ENCODE results near the gene MCUR1.
"Not testable (repeated sequence)": the region's sequence is repeated elsewhere in the genome, so short reads cannot be mapped to it uniquely, and the experiment has no call there.

The MCUR1 gene

GRCh38 chr6:13772358-13773030 is 41.9 kb downstream of the MCUR1 start:
- not testable (repeated sequence) for FAIRE-seq

DNA sequence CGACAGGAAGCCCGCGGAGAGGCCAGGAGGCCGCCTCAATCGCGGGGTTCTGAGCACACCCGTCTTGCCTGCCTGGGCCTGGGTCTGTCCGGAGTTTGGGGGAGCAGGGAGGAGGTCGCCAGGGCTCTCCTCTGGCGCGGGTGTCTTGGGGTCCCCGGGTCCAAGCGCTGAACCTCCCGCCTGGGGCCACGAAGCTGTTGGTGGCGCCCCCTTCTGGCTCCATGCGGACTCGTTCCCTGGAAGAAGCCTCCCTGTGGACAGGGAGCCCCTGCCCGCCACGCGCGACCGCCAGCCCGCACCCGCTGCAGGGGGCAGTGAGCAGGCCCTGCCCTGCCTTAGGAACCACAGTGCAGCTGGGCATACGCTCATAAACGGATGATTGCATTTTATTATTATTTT is 44.7 kb downstream of the MCUR1 start:
- FAIRE-seq = no peak

DNA sequence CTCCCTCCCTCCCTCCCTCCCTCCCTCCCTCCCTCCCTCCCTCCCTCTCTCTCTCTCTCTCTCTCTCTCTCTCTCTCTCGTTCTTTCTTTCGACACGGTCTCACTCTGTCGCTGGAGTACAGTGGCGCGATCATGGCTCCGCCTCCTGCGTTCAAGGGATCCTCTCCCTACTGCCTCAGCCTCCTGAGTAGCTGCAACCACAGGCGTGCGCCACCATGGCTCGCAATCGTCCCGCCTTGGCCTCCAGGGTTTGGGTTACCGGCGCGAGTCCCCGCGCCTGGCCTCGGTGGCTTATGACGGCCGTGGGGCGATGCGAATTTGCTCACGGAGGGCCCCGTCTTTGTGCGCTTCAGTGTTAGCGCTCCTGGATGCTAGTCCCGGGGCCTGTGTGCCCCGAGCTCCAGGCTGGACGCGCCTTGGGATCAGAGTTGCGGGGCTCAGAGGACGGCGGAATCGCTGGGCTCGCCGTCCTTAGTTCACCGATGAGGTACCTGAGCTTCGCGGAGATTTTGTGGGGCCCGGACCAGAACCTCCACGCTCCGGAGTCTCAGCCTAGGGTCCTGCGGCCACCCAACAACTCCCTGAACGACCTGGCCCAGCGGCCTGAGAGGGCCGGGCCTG is 45.2 kb downstream of the MCUR1 start:
- FAIRE-seq = no peak

DNA sequence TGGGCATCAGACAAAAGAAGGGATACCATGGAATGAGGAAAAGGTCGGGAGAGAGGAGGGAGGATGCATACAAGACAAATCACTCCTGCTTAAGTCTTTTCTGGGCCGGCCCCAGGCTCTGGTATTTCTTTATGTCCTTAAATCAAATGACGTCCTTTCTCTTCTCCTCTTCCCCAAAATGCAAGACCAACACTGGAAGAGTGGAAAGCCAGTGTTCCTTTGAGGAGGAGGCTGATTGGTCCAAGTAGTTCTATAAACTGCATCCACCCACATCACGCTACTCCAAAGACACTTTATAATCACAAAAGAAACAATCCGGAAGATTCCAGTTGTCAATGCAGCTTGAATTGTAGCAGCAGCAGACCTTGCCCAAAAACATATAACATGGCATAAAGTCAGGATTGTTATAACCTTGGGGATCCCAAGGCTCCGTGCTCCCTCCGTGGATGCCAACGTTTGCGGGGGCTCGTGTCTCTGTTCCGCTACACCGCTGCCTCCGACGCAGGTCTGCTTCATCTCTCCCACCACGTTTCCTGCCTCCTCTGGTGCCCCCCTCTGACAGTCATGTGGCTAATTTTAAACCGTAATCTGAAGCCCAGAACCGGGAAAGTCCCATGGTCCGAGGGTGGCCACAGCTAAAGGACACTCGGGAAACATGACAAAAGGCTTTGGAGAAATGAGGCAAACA is 47.1 kb downstream of the MCUR1 start:
- no peak for FAIRE-seq

DNA sequence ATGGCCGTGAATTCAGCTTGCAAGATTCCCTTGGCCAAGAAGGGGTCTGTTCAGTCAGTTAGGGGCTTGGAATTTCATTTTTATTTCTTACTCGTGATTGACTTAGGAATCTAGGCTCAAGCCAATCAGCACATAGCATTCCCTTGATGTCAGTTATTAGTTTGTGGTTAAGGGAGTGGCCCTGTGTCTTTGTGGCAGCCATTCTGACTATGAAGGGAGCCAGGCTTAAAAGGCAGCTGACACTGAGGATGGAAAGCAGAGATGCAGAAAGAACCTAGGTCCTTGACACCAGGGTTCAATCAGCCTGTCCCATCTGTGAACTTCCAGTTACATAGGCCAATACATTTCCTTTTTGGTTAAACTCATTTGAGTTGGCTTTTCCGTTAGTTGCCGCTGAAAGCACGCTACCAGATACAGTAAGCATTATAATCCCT is 48.1 kb downstream of the MCUR1 start:
- no peak for FAIRE-seq

GRCh38 chr6:13765570-13765969 is 48.8 kb downstream of the MCUR1 start:
- FAIRE-seq = no peak

GRCh38 chr6:13764996-13765395 is 49.4 kb downstream of the MCUR1 start:
- no peak for FAIRE-seq

GRCh38 chr6:13763740-13764381 is 50.5 kb downstream of the MCUR1 start:
- no peak for FAIRE-seq

- no peak for FAIRE-seq
Measured at GRCh38 chr6:13762611-13763441, 51.5 kb downstream of the MCUR1 start.

DNA sequence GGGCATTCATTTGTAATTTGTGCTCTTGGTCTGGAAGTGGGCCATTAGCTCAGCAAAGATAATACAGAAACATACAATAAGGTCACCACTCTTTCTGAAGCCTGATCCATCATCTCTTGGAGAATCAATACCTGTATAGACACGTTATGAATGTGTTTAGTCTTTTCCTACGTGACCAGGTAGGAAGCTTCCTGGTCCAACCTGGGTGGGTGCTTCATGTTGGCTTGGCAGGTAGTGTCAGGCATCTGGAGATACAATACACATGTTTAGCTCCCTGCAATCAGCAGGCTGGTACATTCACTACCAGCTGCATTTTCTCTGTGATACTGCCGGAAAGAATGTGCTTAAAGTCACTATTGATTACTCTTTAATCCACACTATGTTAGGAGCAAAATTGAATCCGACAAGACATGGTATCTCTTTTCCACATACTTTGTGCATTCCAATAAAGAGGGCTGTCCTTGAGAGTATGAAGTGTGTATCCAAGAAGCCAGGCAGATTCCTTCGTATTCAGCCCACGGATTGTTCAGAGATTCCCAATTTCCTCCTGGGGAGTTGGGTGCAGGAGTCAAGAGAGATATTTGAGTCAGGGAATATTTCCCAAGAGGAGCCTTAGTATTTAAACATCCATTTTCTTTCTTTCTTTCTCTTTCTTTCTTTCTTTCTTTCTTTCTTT is 52.9 kb downstream of the MCUR1 start:
- no peak for FAIRE-seq

- no peak for FAIRE-seq
Measured at GRCh38 chr6:13760307-13761304, 53.8 kb downstream of the MCUR1 start.

DNA sequence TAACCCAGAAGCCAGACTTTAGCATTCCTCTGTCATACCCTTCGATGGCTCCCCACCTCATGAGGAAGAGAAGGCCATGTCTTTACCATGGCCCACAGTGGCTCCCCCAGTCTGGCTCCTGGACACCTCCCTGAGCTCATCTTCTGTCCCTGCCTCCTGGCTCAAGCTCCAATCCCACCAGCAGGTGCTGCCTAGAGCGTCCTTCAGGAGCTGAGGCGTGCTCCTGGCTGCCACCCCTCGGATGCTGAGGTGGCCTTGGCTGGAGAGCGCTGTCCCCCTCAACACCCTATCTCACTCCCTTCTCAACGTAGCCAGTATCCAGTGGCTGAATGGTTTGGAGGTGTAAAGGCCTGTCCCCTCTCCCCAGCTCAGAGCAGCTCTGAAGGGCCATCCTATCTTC is 55.3 kb downstream of the MCUR1 start:
- no peak for FAIRE-seq

DNA sequence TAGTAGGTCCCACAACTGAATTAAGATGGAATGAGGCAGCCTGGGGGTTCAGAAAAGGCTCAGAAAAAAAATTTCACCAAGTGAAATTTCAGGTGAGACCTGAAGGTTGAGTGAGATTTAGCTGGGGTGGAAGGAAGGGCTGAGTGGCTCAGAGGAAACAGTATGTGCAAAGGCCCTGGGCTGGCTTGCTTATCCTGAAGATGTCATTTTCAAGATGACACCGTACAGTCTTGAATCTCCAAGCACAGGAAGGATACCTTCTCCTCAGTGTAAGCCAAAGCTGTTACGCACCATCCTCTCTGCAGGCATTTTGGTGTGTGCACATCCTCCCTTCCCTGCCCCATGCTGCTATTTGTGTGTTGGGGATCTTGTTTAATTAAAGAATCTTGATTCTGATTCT is 59.7 kb downstream of the MCUR1 start:
- FAIRE-seq = no peak

- no peak for FAIRE-seq
Measured at GRCh38 chr6:13743736-13744127, 70.6 kb downstream of the MCUR1 start.

DNA sequence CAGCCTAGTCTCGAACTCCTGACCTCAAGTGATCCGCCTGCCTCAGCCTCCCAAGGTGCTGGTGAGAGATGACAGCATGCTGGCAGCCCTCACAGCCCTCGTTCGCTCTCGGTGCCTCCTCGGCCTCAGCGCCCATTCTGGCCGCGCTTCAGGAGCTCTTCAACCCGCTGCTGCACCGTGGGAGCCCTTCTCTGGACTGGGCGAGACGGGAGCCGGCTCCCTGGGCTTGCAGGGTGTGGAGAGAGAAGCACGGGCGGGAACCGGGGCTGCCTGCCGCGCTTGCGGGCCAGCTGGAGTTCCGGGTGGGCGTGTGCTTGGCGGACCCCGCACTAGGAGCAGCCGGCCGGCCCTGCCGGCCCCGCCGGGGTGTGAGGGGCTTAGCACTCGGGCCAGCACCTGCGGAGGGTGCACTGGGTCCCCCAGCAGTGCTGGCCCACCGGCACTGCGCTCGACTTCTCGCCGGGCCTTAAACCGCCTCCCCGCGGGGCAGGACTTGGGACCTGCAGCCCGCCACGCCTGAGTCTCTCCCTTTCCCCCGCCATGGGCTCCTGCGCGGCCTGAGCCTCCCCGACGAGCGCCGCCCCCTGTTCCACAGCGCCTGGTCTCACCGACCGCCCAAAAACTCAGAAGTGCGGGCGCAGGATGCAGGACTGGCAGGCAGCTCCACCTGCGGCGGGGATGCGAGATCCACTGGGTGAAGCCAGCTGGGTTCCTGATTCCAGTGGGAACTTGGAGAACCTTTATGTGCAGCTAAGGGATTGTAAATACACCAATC is 71.2 kb downstream of the MCUR1 start:
- no peak for FAIRE-seq

DNA sequence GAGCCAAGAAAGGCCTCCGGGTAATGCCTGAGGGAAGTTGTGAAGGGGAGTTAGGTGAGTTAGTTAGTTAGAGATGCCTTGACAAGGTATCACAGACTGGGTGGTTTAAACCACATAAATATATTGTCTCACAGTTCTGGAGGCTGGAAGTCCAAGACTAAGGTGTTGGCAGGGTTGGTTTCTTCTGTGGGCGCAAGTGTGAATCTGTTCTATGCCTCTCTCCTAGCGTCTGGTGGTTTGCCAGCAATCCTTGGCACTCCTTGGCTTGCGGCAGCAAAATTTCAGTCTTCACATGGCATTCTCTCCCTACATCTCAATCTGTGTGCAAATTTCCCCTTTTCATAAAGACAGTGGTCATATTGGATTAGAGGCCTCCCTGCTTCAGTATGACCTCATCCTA is 73.0 kb downstream of the MCUR1 start:
- no peak for FAIRE-seq

All from G401.6 (cell line).